ENCODE data around the gene DRG2. TPM values are rescaled to one million over a fixed set of nuclear protein-coding genes. Genes with fewer than 3 reads are reported as not detected.

Gene DRG2
- polyA plus RNA-seq, 1 donor from 2014 or later, result 47.8 TPM

Other genes starting within 250 kb of the DRG2 start
- 3.7 TPM for gene TOM1L2, start 115.5 kb upstream of the DRG2 start, polyA plus RNA-seq
- 0.90 TPM for gene DRC3, start 115.1 kb upstream of the DRG2 start, polyA plus RNA-seq
- gene ATPAF2, start 48.8 kb upstream of the DRG2 start, polyA plus RNA-seq, result 41.5 TPM
- 7.7 TPM for gene GID4, start 48.5 kb upstream of the DRG2 start, polyA plus RNA-seq
- gene MYO15A, start 20.8 kb downstream of the DRG2 start, polyA plus RNA-seq, result 0.48 TPM
- 144 TPM for gene ALKBH5, start 95.9 kb downstream of the DRG2 start, polyA plus RNA-seq
- 0.40 TPM for gene LLGL1, start 137.7 kb downstream of the DRG2 start, polyA plus RNA-seq
- 150 TPM for gene FLII, start 170.8 kb downstream of the DRG2 start, polyA plus RNA-seq
- gene MIEF2, start 172.7 kb downstream of the DRG2 start, polyA plus RNA-seq, result 12.3 TPM
- gene TOP3A, start 227.0 kb downstream of the DRG2 start, polyA plus RNA-seq, result 19.5 TPM
- 5.2 TPM for gene SMCR8, start 227.3 kb downstream of the DRG2 start, polyA plus RNA-seq

All from IgD-negative memory B cell (primary cell).